ENCODE data around the gene CACHD1.
"Not testable (repeated sequence)": the region's sequence is repeated elsewhere in the genome, so short reads cannot be mapped to it uniquely, and the experiment has no call there.

Gene CACHD1

GRCh38 chr1:64497088-64497883 is 27.4 kb downstream of the CACHD1 start:
- no peak for DNase-seq (ENCODE audit: low read depth)

GRCh38 chr1:64498325-64498724 is 28.4 kb downstream of the CACHD1 start:
- DNase-seq (ENCODE audit: low read depth): no peak

GRCh38 chr1:64499011-64499410 is 29.1 kb downstream of the CACHD1 start:
- DNase-seq (ENCODE audit: low read depth): no peak

- no peak for DNase-seq (ENCODE audit: low read depth)
Measured at GRCh38 chr1:64499966-64500365, 30.0 kb downstream of the CACHD1 start.

- no peak for DNase-seq (ENCODE audit: low read depth)
Measured at GRCh38 chr1:64502083-64502482, 32.2 kb downstream of the CACHD1 start.

- no peak for DNase-seq (ENCODE audit: low read depth)
Measured at GRCh38 chr1:64502931-64503330, 33.0 kb downstream of the CACHD1 start.

GRCh38 chr1:64505232-64505943 is 35.5 kb downstream of the CACHD1 start:
- DNase-seq (ENCODE audit: low read depth): peak; percentile 36

- DNase-seq (ENCODE audit: low read depth): peak; percentile 2
Measured at GRCh38 chr1:64505944-64506655, 36.2 kb downstream of the CACHD1 start.

GRCh38 chr1:64508629-64509028 is 38.7 kb downstream of the CACHD1 start:
- no peak for DNase-seq (ENCODE audit: low read depth)

- no peak for DNase-seq (ENCODE audit: low read depth)
Measured at GRCh38 chr1:64511044-64511443, 41.1 kb downstream of the CACHD1 start.

GRCh38 chr1:64512206-64512605 is 42.3 kb downstream of the CACHD1 start:
- not testable (repeated sequence) for DNase-seq (ENCODE audit: low read depth)

- DNase-seq (ENCODE audit: low read depth): no peak
Measured at GRCh38 chr1:64513545-64513944, 43.6 kb downstream of the CACHD1 start.

GRCh38 chr1:64514197-64514765 is 44.4 kb downstream of the CACHD1 start:
- no peak for DNase-seq (ENCODE audit: low read depth)

GRCh38 chr1:64515427-64515826 is 45.5 kb downstream of the CACHD1 start:
- DNase-seq (ENCODE audit: low read depth): no peak

GRCh38 chr1:64516301-64516700 is 46.4 kb downstream of the CACHD1 start:
- no peak for DNase-seq (ENCODE audit: low read depth)

- no peak for DNase-seq (ENCODE audit: low read depth)
Measured at GRCh38 chr1:64516803-64517568, 47.1 kb downstream of the CACHD1 start.

GRCh38 chr1:64517640-64518039 is 47.7 kb downstream of the CACHD1 start:
- DNase-seq (ENCODE audit: low read depth): no peak

GRCh38 chr1:64518692-64519481 is 49.0 kb downstream of the CACHD1 start:
- no peak for DNase-seq (ENCODE audit: low read depth)

- no peak for DNase-seq (ENCODE audit: low read depth)
Measured at GRCh38 chr1:64519901-64520300, 50.0 kb downstream of the CACHD1 start.

- DNase-seq (ENCODE audit: low read depth): no peak
Measured at GRCh38 chr1:64522740-64523139, 52.8 kb downstream of the CACHD1 start.
